SKM-1 treated with dmso at 0.1 percent for 144 hours (cell line): Measurements from ENCODE around the gene RNF145.

Source experiments
- DNase-seq: peaks from one replicate; lab custom pipeline; 2025; ENCODE audit not compliant: unreplicated experiment; lab: John Stamatoyannopoulos, UW

Gene RNF145

DNA sequence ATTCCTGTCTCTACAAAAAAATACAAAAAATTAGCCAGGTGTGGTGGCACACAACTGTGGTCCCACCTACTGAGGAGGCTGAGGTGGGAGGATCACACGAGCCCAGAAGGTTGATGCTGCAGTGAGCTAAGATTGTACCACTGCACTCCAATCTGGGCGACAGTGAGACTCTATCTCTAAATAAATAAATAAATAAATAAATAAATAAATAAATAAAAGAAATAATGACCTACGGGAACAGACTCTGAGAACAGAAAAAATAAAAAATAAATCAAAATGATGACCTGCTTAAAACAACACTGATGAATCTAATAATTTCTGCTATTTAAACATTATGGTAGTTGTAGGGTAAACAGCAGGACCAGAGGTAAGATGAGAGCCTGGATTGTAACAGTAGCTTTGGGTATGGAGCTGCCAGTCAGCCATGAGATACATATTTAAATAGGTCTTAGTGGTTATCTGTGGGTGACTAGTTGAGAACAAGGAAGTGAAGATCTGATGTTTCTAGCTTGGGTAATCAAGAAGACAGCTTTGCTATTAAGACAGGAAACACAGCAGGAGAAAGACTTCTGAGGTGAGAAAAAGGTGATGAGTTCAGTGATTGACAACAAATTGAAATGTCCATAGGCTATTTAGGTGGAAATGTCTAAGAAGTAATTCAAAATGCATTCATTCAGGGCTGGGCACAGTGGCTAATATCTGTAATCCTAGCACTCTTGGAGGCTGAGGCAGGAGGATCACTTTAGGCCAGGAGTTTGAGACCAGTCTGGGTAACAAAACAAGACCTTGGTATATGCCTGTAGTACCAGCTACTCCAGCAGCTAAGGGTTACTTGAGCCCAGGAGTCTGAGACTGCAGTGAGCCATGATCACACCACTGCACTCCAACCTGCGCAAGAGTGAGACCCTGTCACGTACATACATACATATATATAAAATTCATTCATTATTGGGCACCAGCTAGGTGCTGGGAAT lies 11.0 kb downstream of the RNF145 start:
- peak; percentile 68 for DNase-seq

DNA sequence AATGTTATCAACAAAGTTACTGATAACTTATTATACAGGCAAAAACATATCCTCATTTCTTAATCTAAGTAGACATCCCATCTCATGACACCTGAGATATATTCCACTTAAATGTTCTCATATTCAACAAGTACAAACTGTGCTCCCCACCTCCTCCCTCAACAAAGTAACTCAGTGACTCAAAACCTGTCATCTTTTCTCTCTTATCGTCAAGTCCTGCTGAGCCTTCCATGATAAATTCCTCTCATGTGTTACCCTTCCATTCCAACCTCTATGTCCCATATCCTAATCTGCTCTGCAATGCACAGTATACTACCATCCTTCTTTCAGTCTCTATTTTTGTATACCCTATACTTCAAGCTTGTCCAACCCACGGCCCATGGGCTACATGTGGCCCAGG lies 13.6 kb downstream of the RNF145 start:
- DNase-seq: no peak

- no peak for DNase-seq
Observed at GRCh38 chr5:159190170-159190569, 19.2 kb downstream of the RNF145 start.

DNA sequence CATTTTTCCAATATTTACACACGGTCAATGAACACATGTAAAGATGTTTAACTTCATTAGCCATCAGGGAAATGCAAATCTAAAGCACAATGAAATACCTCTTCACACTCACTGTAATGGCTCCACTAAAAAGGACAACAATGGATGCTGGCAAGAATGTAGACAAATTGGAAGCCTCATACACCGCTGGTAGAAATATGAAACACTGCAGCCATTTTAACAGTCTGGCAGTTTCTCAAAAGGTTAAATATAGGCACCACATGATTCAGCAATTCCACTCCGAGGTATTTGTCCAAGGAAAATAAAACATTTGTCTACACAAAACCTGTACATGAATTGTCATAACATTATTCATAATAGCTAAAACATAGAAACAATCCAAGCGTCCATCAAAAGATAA lies 20.0 kb downstream of the RNF145 start:
- no peak for DNase-seq

DNA sequence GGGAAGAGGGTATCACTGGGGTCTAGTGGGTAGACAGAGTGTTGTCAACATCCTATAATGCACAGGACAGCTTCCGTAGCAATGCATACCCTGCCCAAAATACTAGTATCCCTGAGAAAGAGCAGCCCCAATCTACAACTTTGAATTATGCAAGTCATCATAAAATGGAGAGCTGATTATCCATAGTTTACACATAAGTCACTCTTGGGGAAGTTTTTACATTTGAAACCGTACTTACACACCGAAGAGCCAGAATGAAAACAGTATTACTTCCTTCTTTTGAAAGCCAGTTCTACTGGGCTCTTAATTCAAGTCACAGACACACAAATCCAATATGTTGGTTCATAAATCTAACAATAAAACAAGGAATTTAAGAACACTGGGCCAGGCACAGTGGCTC lies 21.6 kb downstream of the RNF145 start:
- no peak for DNase-seq

DNA sequence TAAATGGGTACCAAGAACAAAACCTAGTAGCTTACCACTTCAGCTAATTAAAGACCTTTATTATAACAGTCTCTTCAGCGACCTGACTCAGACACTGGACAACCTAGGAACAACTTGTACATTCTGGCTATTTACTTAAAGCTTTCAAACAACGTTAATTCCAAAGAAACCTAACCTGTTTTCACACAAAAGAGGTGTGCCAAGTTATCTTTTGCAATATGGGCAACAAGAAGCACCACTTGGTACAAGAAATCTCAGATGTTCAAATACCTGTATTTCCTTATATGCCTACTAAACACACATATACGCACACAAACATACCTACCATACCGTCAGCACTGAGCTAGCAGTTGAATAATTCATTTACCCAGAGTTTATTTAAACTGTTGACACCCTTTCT lies 23.0 kb downstream of the RNF145 start:
- DNase-seq: no peak

DNA sequence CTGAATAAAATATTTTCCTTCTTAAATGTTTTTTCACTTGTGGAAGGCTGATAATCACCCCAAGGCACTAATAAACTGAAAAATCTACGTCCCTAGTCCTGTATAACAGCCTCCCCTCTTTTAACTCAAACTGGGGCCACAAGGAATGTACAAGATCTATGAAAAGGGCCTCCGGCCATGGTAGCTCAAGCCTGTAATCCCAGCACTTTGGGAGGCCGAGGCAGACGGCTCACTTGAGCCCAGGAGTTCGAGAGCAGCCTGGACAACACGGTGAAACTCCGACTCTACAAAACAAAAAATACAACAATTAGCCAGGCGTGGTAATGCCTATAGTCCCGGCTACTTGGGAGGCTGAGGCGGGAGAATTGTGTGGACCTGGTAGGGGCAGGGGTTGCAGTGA lies 23.6 kb downstream of the RNF145 start:
- no peak for DNase-seq

DNA sequence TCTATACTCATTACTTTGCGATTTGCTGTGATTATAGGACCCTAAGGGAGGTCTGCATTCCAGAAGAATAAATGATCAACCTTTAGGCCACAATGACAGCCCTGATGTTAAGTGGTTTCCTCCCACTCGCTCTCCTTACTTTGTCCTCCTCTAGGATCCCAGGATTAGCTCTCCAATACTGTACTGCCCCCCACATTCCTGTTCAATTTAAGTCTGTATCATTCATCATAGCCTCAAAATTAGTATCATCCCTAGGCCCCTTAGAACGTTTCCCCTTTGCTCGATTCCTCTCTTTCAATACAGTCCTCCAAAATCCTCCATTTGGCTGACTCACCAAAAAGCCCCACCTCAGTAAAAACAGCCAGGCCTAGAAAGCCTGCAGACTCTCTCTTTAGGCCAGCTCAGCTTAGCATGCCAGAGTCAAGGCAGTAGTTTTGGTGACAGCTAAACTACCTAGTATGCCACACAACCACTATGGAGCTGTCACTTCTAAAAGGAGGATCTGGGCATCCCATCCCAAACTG lies 24.4 kb downstream of the RNF145 start:
- DNase-seq: no peak

DNA sequence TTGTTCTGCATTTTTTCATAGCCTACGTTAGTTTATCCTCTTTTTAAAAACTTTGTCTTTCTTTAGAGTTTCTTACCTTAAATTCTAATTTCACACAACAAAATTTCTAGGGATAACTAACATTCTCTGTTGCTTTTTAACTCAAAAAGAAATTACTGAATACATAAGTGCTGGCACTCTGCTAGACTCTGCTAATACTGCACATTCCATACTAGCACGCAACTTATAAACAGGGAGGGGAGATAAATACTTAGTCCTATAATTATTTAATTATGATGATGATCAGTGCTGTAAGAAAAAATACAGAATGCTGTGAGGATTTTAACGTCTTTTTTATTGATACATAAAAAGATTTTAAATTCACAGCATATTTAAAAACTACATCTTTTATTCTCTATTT lies 25.1 kb downstream of the RNF145 start:
- DNase-seq: no peak

GRCh38 chr5:159183247-159183646 lies 26.1 kb downstream of the RNF145 start:
- no peak for DNase-seq

DNA sequence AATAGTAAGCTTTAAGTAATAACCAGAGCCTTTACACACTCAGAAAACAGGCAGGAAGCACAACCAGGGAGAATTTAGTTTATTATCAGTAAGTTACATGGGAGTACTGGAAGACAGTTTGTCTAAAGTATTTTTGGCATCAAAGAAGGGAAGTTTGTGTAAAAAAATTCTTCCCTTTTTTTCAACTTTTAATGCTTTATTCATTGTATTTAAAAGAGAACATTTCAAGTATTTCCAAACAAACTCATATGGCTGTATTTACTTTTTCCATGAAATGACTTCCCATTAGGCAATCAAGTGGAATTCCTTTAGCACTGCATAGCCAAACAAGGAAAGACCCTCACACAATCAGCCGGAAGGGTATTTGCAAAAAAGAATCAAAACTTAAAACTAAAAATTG lies 26.7 kb downstream of the RNF145 start:
- no peak for DNase-seq

DNA sequence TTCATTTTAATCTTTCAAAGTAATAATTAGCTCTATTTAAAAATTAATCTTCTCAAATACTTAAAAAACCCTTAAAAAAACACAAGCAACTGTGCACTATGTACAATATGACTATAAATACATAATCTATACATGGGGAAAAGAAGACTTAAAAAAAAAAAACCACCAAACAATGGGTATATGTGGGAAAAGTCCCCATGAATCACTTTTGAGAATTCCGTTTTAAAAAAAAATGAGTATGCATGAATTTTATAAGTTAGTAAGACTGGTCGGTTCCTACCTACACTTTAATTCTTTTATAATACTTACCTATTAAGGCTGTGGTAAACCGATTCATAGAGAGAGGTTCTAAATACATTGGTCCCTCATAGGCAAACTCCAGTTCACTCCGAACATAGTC lies 27.7 kb downstream of the RNF145 start:
- no peak for DNase-seq

- DNase-seq: no peak
Observed at GRCh38 chr5:159181152-159181551, 28.2 kb downstream of the RNF145 start.

- no peak for DNase-seq
Observed at GRCh38 chr5:159179529-159180305, 29.6 kb downstream of the RNF145 start.

- no peak for DNase-seq
Observed at GRCh38 chr5:159178978-159179377, 30.4 kb downstream of the RNF145 start.

GRCh38 chr5:159175547-159175946 lies 33.8 kb downstream of the RNF145 start:
- DNase-seq: no peak

DNA sequence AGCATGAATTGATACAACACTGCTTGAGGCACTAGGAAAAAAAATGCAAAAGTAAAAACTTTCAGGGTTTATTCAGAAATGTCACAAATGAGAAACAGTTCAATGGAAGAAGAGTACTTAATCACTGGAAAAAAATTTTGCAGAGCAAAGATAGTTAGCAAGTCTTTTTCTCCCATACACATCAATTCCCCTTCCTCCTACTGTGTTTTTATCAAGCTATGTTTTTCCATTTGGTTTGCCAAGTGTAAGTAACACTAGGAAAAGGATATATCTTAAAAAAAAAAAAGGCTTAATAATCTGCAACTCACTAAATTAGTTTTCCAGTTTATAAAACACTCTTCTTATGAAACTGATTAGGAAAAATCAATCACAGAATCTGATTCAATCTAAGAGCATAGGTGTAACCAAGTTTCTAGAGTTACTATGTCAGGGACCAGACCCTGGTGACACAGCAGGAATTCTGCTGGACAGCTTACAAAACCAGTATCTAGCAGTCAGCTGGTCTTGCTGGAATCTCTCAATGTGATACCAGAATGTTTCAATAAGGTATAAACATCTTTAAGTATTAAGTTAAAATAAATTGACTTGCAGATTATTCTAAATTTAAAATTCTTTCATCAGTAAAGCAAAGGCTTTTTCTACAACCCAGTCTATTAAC lies 34.7 kb downstream of the RNF145 start:
- no peak for DNase-seq

DNA sequence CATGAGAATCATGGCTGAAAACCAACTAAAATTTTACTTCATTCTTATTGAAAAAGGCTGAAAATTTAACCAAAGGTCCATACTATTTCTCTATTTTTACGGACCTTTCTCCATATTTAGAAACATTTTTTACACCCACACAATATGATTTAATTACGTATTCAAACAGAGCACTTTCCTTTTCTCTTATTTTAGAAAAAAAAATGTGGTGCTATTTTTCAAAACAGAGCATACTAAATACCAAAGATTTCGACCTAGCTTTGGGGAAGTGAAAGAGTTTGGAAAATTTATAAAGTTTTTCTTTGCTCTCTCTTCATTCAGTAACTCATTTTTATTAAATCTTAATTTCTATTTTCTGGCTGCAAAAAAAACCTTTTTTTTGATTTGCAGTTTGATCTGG lies 38.1 kb downstream of the RNF145 start:
- no peak for DNase-seq

- DNase-seq: no peak
Observed at GRCh38 chr5:159170021-159170420, 39.3 kb downstream of the RNF145 start.

DNA sequence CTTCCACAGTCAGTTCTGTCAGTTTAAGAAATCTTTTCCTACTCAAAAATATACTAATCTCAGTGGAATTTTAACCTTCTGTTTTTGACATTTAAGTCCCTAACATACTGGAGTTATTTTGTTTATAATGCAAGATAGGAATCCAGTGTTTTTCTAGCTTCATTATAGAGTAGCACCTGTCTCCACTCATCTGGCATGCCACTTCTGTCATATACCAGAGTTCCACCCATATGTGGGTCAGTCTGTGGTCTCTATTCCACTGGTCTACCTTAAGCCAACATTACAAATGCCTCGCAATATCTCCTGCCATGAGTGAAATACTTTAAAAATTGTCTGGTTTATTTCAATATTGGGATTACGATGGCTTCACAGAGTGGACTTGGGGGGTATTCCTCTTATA lies 42.9 kb downstream of the RNF145 start:
- DNase-seq: no peak

DNA sequence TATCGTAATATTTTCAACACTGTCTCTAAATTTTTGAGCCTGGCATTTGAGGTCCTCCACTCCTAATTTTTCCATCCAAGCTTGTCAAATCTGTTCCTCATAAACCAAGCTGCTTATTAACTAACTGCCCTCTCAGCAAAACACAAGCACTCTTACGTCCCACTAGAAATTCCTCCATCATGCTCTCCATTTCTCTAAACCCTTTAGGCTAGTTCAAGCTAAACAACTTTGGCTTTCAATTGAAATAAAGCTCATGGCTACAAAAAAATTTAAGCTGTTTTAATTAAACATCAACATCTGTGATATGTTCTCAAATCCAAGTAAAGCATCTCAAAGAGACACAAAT lies 45.7 kb downstream of the RNF145 start:
- DNase-seq: no peak
